HCEC 1CT (cell line): Measurements from ENCODE around the gene VRK3.

Source experiments
- DNase-seq: peaks from one replicate; pipeline ENCODE4 v3.0.0-alpha.2; 2017

VRK3 gene

DNA sequence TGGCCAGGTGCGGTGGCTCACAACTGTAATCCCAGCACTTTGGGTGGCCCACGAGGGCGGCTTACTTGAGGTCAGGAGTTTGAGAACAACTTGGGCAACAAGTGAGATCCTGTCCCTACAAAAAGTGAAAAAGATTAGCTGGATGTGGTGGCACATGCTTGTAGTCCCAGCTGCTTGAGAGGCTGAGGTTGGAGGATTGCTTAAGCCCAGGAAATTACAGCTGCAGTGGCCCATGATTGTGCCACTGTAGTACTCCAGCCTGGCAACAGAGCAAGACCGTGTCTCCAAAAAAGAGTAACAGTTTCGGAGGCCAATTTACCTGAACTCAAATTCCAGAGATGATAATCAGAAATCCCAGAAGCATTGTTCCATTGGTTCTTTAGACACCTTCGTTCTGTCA, 5.1 kb upstream of the VRK3 start:
- no peak for DNase-seq

DNA sequence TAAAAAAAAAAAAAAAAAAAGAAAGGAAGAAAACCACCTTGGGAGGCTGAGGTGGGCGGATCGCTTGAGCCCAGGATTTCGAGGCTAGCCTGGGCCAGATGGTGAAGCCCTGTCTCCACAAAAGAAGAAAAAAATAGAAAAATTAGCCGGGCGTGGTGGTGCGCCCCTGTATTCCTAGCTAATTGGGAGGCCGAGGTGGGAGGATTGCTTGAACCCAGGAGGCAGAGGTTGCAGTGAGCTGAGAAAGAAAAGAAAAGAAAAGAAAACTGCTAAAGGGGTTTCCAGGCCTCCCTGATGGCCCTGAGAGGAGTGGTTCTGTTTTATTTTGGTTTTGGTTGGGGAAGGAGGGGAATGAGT, 1.4 kb upstream of the VRK3 start:
- DNase-seq = no peak

DNA sequence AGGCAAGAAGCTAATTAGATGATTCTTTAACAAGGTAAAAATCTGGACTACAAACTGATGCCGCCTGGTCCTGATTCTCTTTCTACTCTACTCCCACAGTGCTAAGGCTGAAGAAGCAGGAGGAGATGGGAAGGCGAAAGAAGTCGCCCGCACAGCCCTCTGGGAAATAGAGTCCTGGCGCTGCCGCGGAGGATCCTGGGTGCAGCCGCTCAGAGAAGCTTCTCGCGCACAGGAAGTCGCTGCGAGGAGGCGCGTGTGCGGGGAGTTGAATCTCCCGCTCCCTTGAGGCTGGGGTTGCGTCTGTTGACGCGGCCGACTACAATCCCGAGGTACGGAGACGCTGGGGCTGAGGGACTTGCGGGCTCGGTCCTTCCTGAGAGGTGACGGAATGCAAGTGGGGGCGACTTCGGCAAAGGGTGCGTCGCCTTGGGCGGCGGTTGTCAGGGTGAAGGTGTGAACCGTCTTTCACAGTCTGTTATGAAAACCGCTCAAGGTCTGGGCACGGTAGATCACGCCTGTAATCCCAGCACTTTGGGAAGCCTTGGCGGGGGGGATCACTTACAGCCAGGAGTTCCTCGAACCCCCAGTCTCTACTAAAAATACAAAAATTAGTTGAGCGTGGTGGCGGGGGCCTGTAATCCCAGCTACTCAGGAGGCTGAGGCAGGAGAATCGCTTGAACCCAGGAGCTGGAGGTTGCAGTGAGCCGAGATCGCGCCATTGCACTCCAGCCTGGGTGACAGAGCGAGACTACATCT, 800 bp upstream of the VRK3 start, which contains the start of gene ZNF473:
TSS of gene ZNF473 (plus strand) at position 212 of the 756 bp plus-strand sequence. CDS start 5,078 bp downstream, outside the sequence.
- DNase-seq = peak; percentile 93

DNA sequence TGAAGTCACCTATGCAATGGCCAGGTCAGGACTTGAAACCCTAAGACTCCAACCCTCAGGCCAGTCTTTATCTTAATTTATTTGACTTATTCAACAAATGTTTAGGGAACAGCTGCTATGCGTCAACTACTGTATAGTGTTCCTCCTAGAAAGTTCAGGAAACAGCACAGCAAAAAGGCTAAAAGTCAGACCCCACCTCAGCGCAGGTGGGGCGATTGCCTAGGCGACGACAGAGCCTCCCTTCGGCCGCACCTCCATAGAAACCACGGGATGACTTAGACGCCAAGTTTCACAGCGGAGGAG, 502 bp downstream of the VRK3 start:
- DNase-seq = no peak

DNA sequence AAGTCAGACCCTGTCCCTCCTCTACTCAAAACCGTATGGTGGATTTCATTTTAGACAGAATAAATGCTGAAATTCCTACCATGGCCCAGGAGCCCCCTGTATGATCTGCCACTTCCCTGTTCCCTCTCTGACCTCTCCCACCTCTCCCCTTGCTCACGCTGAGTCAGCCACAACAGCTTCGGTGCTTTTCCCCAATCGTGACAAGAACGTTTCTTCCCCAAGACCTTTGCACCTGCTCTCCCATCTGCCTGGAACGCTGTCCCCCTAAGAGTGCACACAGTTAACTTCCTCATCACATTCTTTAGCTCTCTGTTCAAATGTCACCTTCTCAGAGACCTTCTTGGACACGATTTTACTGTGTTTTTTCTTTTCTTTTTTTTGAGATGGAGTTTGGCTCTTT, 2.3 kb downstream of the VRK3 start:
- DNase-seq = no peak

DNA sequence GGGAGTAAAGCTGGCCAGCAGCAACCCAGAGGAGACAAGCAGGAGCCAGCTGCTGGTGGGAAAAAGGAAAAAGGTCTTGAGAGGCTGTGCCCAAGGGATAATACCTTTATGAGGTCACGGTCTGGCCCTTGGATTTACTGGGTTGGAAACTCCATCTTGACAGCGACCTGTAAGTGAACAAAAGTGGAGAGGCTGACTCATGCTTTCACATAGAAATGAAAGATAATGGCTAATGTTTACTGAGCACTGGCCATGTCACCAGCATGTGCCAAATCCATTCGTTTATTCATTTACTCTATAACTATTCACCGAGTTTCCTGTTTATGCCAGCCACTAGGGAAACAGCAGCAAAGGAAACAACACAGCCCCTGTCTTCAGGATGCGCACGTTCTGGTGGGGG, 4.7 kb downstream of the VRK3 start:
- no peak for DNase-seq

DNA sequence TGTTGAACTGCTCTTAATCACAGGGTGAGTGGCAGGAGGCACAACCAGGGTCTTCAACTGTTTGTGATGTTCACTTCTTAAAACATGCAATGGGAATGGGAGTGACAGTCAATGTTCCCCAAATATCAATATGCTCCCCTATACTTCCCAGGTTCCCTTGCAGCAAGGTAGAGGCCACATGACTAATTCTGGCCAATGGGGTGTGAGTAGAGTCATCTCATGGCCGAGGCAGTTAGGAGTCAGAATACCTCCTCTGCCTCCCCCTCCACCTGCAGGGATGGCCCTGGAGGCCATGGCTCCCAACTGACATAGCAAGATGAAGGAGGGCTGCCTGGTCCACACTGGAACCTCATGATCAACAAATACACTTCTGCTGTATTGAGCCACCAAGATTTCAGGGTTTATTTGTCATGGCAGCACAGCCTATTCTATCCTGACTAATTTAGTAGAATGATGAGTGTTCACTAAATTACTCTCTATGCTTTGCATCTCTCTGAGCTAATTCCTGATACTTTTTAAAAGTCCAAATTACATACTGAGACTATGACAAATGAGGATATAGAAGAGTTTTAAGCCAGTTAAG, 8.9 kb downstream of the VRK3 start:
- no peak for DNase-seq

DNA sequence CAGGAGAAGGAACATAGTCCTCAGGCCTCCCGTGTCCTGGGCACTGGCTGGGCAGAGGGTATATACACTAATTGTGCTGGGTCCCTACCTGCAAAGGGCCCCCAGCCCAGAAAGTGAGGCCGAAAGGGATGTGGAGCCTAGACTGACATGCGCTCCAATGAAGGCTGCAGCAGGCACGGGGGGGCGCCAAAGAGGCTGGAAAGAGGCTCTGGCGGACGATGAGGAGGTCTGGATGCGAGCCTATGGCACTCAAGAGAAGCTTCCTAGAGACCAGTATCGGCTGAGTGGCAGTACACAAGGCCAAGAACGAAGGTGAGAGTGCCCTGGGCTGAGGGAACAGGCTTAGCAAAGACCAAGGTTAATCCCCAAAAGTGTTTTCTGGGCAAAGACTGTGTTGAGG, 16.6 kb downstream of the VRK3 start:
- no peak for DNase-seq

DNA sequence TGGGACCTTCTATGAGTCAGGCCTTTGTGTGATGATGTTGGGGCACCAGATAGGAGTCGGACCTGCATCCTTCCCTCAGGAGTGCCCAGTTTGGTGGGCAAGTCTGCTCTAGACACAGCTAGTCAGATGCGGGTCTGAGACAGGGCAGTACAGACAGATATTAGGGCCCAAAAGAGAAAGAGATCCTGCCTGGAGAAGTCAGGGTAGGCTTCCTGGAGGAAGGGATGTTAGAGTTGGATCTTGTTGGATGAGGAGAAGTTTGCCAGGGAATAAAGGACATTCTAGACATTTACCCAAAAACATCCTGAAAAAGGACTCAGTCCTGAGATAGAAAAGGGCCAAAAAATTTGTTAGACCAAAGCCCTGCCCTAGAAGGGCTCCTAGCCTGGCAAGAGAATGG, 17.2 kb downstream of the VRK3 start:
- DNase-seq = no peak

DNA sequence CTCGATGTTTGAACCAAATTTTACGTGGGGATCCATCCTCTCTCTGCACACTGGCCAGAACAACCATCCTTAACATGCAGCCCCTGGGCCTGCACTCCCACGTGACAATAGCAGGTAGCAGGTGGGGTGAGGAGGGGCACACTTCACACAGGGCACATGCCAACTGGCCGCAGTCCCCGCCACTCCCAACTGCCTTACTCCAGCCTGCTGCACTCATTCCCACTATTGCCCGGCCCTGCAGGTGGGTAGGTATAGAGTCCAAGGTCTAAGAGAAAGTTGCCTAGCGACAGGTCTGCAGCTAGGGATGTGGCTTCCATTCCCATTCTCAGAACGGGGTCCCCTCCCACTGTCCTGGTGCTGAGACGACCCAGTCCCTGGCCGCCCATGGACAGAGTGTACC, 18.0 kb downstream of the VRK3 start:
- no peak for DNase-seq

DNA sequence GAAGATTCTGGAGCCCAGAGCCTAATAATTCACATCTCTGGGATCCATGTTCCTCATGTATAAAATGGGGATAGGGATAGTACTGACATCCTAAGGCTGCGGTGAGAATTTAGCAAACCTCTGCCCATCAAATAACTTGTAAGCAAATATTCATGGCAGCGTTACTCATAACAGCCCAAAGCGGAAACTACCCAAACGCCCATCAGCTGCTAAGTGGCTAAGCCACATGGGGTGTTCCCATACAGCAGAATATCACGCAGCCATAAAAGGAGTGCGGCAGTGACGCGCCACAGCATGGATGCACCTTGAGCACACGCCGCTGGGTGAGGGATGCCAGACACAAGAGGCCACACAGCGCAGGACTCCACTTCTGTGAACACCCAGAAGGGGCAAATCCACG, 19.7 kb downstream of the VRK3 start:
- no peak for DNase-seq

DNA sequence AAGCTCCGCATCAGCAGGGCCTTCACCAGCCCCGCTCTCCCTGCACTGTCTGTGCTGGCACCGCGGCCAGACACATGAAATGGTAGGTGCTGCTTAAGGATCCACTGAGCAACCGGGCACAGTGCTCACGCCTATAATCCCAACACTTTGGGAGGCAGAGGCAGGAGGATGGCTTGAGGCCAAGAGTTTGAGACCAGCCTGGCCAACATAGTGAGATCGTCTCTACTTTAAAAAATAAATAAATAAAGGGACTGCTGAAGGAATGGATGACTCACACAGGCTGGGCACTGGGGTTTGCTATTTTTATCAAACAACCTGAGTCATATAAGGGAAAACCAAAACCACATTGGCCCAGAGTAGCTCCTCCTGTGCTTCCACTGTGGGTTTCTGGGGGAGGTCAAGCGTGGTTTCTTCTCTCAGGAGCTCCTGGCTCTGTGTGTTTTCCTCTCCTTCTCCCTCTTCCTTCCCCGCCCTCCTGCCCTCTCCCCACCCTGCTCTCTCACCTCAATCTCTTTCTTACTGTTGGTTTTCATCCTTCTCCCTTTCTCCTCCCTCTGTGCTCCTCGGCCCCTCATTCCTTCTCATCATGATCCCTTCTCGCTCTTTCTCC, 21.3 kb downstream of the VRK3 start:
- DNase-seq = peak; percentile 97

DNA sequence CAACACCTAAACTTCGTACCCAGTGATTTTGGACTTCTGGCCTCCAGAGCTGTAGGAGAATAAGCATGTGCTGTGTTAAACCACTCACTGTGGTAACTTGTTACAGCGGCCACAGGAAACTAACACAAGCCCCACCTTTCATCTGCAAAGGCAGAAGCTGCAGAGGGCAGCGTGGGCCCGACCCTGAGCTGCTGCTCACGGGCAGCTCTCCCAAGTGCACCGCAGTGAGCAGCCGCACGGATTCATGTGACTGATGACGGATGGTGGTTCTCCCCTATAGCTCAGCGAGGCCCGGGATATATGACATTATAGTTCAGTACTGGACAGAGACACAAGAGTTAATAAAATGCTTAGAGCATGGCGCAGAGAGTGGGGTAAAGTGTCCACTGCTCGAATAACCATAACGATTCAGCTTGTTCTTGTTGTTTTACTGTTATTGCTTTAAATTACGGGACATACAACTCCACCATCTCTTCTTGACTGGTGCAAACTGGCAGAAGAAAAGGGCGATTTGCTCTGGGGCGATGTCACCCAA, 21.9 kb downstream of the VRK3 start:
- no peak for DNase-seq

DNA sequence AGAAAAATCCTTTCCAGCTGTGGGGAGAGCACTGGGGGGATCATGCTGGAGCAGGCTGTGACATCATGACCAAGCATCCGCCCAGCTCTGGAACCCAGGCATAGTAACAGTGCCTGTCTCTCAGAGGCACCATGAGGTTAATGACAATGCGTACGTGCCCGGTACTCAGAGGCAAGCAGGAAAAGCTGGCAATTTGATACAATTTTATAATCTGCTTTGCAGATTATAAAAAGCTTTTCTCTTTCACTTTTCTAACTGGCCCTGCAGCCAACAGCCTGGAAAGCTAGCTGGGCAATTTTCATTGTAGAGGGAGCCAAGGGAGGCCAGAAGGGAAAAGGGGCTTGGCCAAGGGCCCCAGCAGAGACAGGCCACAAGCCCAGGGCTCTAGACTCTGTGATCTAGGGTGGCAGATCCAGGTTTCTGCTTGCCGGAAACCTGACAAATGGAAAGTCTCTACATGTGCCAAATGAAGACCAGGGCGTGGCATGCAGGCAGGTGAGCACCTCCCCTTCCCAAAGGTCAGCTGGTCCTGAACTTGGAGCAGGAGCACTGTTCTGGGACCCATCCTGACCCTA, 22.7 kb downstream of the VRK3 start:
- DNase-seq = no peak

DNA sequence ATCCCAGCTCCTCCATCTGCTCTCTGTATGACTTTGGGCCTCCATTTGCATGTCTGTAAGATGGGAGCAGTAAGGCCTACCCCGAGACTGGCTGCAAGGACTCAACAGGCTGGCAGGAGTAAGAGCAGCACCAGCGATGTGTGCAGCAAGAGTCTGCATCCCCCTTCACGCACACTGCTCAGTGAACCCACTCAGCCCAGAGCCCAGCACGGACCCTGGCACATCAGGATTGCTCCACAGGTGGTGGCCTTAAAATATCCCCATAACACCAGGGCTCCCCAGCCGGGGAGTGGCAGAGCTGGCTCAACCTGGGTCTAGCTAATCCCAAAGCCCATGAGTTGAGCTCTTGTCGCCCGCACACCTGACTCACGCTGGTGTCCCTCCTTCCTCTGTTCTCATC, 23.4 kb downstream of the VRK3 start:
- DNase-seq = no peak

DNA sequence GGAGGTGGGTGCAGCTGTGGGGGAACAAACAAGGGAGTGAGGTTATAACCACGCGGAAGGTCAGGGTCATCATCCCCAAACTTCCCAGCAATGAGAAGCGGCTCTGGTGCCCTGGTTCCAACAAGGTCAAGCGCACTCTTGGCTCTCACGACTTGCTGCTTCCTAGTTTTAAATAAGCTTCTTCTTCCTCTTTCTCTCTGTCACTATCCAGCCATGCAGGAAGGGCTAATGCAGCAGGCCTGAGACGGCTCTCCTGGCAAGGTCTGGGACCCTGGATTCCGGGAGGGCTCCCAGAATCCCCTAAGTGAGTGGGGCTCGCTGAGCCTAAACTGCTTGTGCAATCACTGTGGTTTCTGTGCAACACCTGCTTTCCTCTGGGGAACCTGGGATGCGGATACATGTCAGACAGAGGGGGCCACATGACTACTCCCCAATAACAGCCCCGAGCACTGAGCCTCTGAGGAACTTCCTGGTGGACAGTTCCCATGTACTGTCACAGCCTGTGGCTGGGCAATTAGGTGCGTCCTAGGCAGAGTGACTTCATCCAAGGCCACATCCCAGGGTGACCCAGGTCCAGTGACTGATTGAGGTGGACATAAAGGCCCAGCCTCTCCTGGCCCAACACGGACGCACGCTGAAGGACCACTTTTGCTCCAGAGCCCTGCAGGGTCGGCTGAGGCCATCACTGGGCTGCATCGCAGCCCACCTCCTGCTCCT, 24.2 kb downstream of the VRK3 start:
- DNase-seq = no peak

DNA sequence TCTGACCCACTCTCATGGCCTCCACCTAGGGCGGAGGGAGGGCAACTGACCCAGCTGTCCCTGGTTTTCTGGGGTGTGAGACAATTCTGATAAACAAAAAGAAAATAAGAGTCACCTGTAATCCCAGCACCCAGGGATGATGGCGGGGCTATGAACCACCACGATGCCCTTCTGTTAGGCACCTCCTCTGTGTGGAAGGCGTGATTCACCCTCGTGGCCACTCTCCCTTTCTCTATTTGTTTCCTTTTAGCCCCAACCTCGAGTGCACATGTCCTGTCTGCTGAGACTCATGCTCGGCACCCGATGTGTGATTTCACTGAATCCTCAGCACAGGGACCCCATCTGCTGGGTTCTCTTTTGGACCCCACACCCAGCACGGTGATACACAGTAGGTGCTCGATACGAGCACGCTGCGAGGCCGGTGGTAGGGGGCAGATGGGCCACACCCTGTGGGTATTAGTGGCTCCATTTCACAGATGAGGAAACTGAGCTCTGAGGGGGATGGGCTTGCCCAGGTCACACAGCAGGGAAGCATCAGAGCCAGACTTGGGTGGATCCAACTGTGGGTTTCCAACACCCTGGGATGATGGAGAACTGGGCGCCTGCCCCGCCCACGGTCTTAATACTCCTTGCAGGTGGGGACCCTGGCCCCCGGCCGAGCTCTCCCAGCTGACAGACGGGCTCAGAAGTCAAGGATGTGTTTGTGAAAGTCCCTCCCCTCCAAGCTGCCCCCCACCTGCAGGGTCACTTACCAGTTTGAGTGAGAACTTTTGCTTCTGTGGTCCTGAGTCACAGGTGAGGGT, 24.9 kb downstream of the VRK3 start:
- DNase-seq = no peak

DNA sequence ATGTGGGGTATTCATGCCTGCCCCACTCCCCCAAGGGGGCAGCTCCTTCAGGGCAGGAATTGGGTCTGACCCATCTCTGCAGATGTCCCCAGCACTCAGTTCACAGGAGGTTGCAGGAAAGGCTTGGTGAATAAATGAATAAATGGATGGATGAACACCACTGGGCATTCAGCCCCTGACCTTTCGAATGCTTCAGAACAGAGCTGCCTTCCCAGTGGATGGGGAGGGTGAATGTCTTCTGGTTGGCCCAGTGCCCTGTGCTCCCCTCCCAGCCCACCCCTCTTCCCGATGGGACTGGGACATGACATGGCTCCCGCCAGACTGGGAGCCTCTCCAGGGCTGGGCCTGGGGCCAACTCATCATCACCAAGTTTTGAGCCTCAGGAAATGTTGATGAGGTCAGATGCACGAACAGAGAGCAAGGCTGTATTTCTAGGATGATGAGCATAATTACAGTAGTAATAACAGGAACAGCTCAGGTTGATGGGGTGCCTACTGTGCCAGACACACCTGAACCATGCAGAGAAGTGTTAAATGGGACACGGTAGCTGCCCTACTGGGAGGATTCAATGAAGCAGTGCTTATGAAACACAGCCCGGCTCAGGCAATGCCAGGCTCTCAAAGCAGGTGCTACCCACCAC, 25.7 kb downstream of the VRK3 start:
- DNase-seq = no peak

DNA sequence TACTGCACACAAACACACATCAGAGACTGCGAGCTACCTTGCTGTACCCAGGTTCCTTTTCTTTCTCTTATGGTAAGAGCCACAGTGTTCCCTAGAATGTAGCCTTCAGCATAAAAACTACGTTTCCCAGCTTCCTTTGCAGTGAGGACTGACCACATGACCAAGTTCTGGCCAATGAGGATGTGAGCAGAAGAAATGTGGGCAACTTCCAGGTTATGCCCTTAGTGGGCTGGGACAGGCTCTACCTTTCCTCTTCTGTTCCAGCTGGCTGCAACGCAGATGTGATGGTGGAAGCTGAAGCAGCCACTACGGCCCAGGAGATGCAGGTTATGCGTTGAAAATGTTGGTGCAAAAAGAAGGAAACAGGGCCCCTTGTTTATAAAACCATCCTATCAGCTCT, 27.5 kb downstream of the VRK3 start:
- no peak for DNase-seq

DNA sequence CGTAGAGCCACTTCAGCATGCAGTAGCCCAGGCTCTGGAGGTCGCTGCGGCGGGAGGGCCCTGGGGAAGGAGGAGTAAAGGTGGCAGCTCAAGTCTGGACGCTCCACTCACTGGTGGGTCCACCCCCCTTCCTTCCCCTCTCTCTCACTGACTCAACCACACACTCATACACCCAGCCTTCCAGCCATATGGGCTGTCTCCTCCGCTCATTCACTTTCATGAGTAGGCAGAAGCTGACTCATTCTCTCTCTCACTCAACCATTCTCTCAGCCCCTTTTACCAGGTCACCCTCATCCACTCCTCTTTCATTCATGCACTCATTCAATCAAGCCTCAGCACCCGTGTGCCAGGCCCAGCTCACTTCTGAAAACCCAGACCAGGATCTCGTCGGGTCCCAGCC, 36.7 kb downstream of the VRK3 start:
- DNase-seq = peak; percentile 84

DNA sequence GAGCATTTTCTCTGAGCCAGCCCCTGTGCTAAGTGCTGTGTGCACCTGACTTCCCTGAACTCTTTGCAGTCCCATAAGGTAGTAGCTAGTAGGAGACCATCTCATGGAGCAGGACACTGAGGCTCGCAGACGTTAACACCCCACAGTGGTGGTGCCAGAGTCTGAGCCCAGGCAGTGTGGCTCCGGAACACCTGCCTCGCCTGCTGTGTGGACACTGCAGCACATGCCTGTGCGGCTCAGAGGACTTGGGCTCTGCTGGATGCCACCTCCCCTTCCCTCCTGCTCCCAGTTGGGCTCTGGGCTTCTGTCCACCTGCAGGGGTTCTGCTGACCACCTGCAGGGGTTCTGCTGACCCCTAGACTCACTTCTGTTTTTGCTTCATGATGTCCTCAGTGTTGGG, 37.2 kb downstream of the VRK3 start:
- DNase-seq = no peak

DNA sequence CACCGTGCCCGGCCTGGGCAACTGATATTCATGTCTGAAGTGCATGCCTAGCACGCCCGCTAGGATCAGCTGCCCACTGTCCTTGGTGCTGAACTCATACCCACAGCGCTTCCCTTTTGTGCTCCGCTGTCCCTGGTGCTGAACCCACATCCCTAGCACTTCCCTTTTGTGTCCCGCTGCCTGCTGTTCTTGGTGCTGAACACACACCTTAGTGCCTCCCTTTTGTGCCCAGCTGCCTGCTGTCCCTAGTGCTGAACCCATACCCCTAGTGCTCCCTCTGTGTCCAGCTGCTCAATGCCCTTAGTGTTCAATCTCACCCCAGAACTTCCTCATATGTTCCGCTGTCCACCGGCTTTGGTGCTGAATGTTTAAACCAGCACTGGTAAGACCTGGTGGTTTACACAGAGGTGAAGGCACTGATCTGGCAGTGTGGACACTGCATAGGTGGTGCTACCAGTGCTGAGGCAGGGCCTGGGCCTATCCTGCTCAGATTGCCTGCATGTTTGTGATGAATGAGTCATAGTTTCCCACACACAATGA, 37.9 kb downstream of the VRK3 start:
- DNase-seq = peak; percentile 76
